ENCODE results near the gene RFX4. TPM values are rescaled to one million over a fixed set of nuclear protein-coding genes. Genes with fewer than 3 reads are reported as not detected.
A peak's percentile ranks its signal among the peaks of the same experiment; 100 is the strongest.

The RFX4 gene
- total RNA-seq, 1 donor from 2014 or later = not detected

DNA sequence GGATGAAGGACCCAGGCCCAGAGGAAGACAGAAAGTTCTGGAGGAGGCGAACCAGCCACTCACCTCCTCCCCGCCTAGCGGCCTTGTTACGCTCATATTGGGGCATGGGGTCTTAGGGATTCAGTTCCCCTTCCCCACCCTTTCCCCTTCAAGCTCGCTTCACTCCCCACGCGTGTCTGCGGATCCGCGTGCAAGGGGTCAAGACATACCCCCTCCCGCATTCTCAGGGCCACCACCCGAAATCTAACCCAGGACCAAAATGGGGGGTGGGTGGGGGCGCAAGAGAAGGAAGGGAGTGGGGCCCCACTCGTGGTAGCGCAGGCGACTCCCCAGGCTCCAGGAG, 584 bp upstream of the RFX4 start:
- no peak overlapping the region for H3K4me3 Mint-ChIP-seq
- H3K36me3 Mint-ChIP-seq = no peaks in the 10 kb centered on the region
- H3K4me1 Mint-ChIP-seq = peaks cover 26% of the 10 kb centered on the region
- no peak for DNase-seq (ENCODE audit: low spot score in 2 of 2, unreplicated experiment in 2 of 2)
- peaks cover 99% of the 10 kb centered on the region for H3K27me3 Mint-ChIP-seq (ENCODE audit: low read depth)
- no peaks in the 10 kb centered on the region for H3K9me3 Mint-ChIP-seq
- TF ChIP-seq, protein P1, sequence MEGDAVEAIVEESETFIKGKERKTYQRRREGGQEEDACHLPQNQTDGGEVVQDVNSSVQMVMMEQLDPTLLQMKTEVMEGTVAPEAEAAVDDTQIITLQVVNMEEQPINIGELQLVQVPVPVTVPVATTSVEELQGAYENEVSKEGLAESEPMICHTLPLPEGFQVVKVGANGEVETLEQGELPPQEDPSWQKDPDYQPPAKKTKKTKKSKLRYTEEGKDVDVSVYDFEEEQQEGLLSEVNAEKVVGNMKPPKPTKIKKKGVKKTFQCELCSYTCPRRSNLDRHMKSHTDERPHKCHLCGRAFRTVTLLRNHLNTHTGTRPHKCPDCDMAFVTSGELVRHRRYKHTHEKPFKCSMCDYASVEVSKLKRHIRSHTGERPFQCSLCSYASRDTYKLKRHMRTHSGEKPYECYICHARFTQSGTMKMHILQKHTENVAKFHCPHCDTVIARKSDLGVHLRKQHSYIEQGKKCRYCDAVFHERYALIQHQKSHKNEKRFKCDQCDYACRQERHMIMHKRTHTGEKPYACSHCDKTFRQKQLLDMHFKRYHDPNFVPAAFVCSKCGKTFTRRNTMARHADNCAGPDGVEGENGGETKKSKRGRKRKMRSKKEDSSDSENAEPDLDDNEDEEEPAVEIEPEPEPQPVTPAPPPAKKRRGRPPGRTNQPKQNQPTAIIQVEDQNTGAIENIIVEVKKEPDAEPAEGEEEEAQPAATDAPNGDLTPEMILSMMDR (IDR thresholded peaks at IDR 0.05; ENCODE audit: unreplicated experiment) = no peak
- no peak overlapping the region for H3K27ac Mint-ChIP-seq

DNA sequence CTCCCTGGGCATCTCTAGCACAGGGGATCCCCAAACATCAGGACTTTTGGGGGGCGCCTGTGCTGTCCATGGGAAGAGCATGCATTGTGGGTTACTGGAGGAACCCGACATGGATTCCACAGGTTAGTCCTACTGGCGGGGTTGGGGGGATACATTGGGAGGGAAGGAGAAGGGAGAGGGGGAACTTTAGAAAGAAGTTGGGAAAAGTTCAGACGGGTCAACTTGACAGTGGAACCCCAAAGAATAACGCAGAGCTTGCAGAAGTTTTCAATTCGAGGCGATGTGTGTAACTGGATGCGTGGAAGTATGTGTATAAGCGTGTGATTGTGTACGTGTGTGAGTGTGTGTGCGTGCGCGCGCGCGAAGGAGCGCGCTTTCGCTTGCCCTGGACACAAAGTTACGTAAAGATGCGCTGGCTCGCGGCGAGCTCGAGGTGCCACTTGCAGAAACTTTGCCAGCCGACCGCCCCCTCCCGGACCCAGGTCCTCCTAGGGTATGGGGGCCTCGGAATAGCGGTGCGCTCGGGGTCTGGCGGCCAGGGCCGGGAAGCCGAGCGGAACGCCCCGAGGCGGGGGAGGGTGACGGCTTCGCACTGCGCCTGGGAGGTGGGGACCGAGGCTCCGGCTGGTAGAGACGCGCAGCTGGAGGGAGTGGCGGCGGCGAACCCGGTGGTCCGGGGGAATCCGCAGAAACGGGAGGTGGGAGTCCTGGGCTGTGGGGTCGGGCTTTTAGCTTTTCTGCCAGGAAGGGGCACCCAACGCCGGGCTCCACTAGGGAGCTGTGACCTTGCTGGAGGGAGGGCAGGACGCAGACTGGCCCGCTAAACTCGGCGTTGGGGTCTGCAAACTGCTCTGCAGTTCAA, 669 bp downstream of the RFX4 start:
- Mint-ChIP-seq H3K9me3 (no peaks in the 10 kb centered on the region), H3K4me1 (peaks cover 28% of the 10 kb centered on the region), H3K4me3 (peak overlapping the region; percentile 17), H3K27ac (no peak overlapping the region), H3K27me3 (ENCODE audit: low read depth) (peaks cover 99% of the 10 kb centered on the region), H3K36me3 (no peaks in the 10 kb centered on the region)
- no peak for DNase-seq (ENCODE audit: low spot score in 2 of 2, unreplicated experiment in 2 of 2)
- TF ChIP-seq, protein P1 (IDR thresholded peaks at IDR 0.05; ENCODE audit: unreplicated experiment) = no peak

DNA sequence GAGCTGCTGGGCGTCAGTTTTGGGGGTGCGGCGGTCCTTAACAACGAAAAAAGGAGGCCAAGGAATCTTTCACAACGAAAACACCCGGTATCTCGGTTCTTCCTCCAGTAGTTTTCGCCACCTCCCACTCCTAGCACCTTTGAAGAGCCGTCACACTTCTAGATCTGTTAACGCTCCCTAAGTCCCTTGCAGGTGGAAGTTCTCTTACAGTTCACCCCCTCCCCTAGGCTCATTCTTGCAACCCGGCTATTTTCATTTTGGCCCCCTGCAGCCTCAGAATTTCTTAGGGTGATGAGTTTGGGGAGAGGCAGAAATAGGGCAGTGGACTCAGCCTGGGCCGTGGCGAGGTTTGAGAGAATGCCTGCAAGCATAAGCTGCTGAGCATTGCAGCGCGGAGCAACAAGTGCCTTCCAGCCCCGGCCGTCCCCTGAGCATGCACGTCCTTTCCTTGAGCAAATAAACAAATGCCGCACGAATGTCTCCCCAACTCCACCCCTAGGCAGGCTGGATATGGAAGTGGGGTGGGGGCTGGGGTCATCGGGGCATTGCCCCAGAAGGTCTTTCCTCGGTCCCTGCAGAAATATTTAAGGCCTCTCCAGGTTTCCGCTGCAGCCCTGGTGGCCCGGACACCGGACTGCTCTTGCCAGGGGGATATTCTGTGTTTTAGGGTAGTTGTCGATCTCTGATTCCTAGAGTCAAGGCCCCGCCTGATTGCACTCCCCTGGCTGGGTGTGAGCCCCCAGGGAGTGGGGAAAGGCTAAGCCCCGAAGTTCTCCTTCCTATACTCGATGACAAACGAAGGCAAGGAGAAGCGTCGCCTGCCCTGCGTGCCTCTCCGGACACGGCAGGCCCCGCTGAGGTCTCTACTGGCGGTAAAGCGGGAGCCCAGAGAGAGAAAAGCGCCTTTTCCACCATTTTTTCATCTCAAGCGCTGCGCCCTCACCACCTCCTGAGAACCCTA, 1.6 kb downstream of the RFX4 start:
- TF ChIP-seq, protein P1 (IDR thresholded peaks at IDR 0.05; ENCODE audit: unreplicated experiment) = no peak
- no peaks in the 10 kb centered on the region for H3K36me3 Mint-ChIP-seq
- no peak overlapping the region for H3K27ac Mint-ChIP-seq

DNA sequence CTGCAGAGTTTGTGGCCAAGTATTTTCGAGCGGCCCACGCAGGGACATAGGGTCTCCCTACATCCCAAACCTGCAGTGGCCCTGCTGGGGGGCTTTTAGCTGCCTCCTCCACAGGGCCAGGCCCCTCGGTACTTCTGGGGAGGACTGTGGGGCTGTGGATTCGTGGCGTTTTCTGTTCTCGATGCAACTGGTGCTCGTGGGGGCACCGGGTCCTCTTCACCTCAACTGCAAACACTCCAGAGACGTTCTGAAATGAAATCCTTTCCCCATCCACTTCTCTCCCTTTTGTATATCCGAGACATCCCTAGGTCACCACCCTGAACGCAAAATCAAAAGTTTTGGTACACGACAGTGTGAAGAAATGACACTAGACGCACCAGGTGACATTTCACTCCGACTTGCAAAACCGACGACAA, 2.3 kb downstream of the RFX4 start:
- peaks cover 99% of the 10 kb centered on the region for H3K27me3 Mint-ChIP-seq (ENCODE audit: low read depth)
- H3K9me3 Mint-ChIP-seq = no peaks in the 10 kb centered on the region
- peaks cover 28% of the 10 kb centered on the region for H3K4me1 Mint-ChIP-seq
- H3K36me3 Mint-ChIP-seq = no peaks in the 10 kb centered on the region
- no peak for DNase-seq (ENCODE audit: low spot score in 2 of 2, unreplicated experiment in 2 of 2)
- H3K4me3 Mint-ChIP-seq = no peak overlapping the region
- H3K27ac Mint-ChIP-seq = no peak overlapping the region
- TF ChIP-seq, protein P1 (IDR thresholded peaks at IDR 0.05; ENCODE audit: unreplicated experiment) = no peak

More for the DNA sequence above, 1.6 kb downstream of the RFX4 start:
- Mint-ChIP-seq H3K27me3 (ENCODE audit: low read depth) (peaks cover 99% of the 10 kb centered on the region), H3K4me1 (peaks cover 28% of the 10 kb centered on the region), H3K4me3 (no peak overlapping the region), H3K9me3 (no peaks in the 10 kb centered on the region)
- DNase-seq (ENCODE audit: low spot score in 2 of 2, unreplicated experiment in 2 of 2) = no peak

DNA sequence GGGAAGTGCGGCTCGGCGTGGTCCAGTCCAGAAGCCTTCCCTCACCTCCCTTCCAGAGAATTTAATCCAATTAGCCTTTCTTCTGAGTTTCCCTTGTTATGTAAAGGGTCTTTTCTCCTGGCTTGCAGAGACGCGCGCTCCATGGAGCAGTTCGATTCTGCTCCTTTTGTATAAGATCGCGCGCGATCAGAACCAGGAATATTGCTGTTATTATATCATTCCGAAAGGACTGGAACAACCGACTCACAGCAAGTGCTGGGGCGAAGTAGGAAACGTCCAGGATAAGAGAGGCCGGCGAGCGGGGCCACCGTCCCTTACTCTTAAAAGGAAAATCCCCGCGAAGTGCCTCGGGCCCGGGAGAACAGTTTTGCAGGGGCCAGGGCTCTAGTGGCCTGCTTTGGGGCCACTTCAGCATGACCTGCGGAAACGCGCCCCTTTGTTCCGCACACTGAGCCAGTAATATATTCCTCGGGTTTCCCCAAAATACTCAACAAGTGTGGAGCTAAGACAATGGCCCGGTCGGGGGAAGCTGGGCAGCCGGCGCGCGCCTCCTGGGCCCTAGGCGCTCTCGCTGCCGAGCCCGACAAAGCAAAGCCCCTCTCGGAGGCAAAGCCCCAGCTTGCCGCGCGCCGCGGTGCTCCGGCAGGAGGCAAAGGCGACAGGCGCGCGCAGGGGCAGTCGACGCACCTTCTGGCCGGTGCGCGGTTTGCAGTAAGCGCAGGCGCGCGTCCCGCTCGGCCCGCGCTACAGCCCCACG, 2.9 kb downstream of the RFX4 start:
- TF ChIP-seq, protein P1 (IDR thresholded peaks at IDR 0.05; ENCODE audit: unreplicated experiment) = no peak
- no peaks in the 10 kb centered on the region for H3K36me3 Mint-ChIP-seq
- peaks cover 99% of the 10 kb centered on the region for H3K27me3 Mint-ChIP-seq (ENCODE audit: low read depth)
- no peak for DNase-seq (ENCODE audit: low spot score in 2 of 2, unreplicated experiment in 2 of 2)
- H3K27ac Mint-ChIP-seq = no peak overlapping the region
- H3K4me1 Mint-ChIP-seq = peaks cover 28% of the 10 kb centered on the region
- no peaks in the 10 kb centered on the region for H3K9me3 Mint-ChIP-seq
- H3K4me3 Mint-ChIP-seq = peak overlapping the region; percentile 3

All from mesothelial cell of epicardium (in vitro differentiated cells).